Measurements from ENCODE around the gene KRTAP20-4.

Gene KRTAP20-4

GRCh38 chr21:30620080-30620479, 347 bp upstream of the KRTAP20-4 start:
- POLR2A ChIA-PET, result no interaction called here
- no peak for DNase-seq (ENCODE audit: extremely low spot score)
- CTCF ChIA-PET, result no interaction called here
- no peak for TF ChIP-seq CTCF (IDR thresholded peaks at IDR 0.05; ENCODE audit: control extremely low read depth, extremely low read depth, low read depth, missing control alignments)

GRCh38 chr21:30623362-30623761, 2.9 kb downstream of the KRTAP20-4 start:
- POLR2A ChIA-PET, result no interaction called here
- CTCF ChIA-PET, result interaction anchor here (1.2 kb wide), 1 partner anchor 23 kb away, joined by 3 read pairs; no protein-coding TSS in a partner anchor
- no peak for TF ChIP-seq CTCF (IDR thresholded peaks at IDR 0.05; ENCODE audit: control extremely low read depth, extremely low read depth, low read depth, missing control alignments)
- DNase-seq (ENCODE audit: extremely low spot score), result no peak

- ChIA-PET POLR2A (no interaction called here), CTCF (no interaction called here)
- no peak for TF ChIP-seq CTCF (IDR thresholded peaks at IDR 0.05; ENCODE audit: control extremely low read depth, extremely low read depth, low read depth, missing control alignments)
- no peak for DNase-seq (ENCODE audit: extremely low spot score)
Observed at GRCh38 chr21:30625449-30626165, 5.2 kb downstream of the KRTAP20-4 start.

GRCh38 chr21:30628109-30628508, 7.7 kb downstream of the KRTAP20-4 start:
- ChIA-PET CTCF (no interaction called here), POLR2A (no interaction called here)
- DNase-seq (ENCODE audit: extremely low spot score), result no peak
- no peak for TF ChIP-seq CTCF (IDR thresholded peaks at IDR 0.05; ENCODE audit: control extremely low read depth, extremely low read depth, low read depth, missing control alignments)

- CTCF ChIA-PET, result no interaction called here
- DNase-seq (ENCODE audit: extremely low spot score), result no peak
- TF ChIP-seq CTCF (IDR thresholded peaks at IDR 0.05; ENCODE audit: control extremely low read depth, extremely low read depth, low read depth, missing control alignments), result no peak
- POLR2A ChIA-PET, result no interaction called here
Observed at GRCh38 chr21:30629200-30629599, 8.8 kb downstream of the KRTAP20-4 start.

GRCh38 chr21:30634906-30635305, 14.5 kb downstream of the KRTAP20-4 start, which contains the start of gene KRTAP20-2:
Gene KRTAP20-2 (plus strand): TSS chr21:30635206. CDS start chr21:30635264, 58 bp downstream.
- ChIA-PET CTCF (no interaction called here), POLR2A (no interaction called here)
- no peak for DNase-seq (ENCODE audit: extremely low spot score)
- TF ChIP-seq CTCF (IDR thresholded peaks at IDR 0.05; ENCODE audit: control extremely low read depth, extremely low read depth, low read depth, missing control alignments), result no peak
